HG02884 (cell line): Measurements from ENCODE around the gene ME2.
"Not testable (repeated sequence)": the region's sequence is repeated elsewhere in the genome, so short reads cannot be mapped to it uniquely, and the experiment has no call there.

ENCODE experiments used
- ATAC-seq: cut with Tn5 transposase; IDR thresholded peaks from one replicate; pipeline ENCODE4 v1.9.1; 2021; ENCODE audit warnings: mild to moderate bottlenecking, moderate library complexity; ENCODE audit not compliant: unreplicated experiment

Gene ME2

GRCh38 chr18:50878345-50879301 is at the start of gene ME2:
ME2 (plus strand) TSS chr18:50879118; CDS start chr18:50895821, 16,703 bp downstream.
- peak; percentile 89 for ATAC-seq

DNA sequence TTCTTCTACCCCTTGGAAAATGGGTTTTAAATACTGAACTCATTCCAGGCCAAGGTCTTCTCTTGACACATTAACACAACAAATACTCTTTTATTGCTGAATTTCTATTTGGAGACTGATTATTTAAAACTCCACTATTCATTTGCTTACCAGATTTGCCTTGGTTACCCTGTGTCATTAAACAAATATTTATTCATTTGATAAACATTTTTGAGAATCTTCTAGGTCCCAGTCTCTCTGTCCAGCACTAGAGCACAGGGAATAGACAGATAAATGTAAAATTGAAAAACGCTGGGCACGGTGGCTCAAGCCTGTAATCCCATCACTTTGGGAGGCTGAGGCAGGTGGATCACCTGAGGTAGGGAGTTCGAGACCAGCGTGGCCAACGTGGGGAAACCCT is 49.3 kb upstream of the ME2 start:
- no peak for ATAC-seq

DNA sequence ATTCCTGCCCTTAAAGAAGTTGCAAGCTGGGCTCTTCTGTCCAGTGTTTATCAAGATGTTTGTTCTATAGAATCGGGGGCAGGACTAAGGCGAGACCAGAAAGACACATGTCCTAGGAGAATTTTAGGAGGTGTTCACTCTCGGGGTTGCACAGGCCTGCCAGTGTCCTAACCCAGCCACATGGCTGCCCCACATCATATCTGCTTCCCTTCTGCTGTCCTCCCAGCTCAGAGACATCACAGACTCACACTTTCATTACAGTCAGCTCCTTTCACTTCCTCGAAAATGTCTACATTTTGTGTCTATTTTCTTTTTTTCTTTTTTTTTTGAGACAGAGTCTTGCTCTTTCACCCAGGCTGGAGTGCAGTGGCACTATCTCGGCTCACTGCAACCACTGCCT is 48.4 kb upstream of the ME2 start:
- peak; percentile 43 for ATAC-seq

DNA sequence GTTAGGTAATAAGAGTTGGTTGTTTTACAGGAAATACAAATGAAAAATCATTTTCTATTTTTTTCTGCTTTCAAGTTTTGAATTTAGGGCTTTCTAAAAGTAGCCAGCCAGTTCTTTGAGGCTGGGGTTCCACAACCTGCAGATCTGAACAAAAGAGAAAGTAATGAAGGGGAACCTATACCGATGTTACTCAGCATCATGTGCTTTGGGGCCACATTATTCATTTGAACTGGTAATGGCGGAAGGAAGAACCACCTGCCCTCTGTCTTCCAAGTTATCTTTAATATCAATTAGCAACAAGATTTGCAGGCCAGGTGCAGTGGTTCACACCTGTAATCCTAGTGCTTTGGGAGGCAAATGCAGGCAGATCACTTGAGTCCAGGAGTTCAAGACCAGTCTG is 46.2 kb upstream of the ME2 start:
- ATAC-seq, result peak; percentile 72

DNA sequence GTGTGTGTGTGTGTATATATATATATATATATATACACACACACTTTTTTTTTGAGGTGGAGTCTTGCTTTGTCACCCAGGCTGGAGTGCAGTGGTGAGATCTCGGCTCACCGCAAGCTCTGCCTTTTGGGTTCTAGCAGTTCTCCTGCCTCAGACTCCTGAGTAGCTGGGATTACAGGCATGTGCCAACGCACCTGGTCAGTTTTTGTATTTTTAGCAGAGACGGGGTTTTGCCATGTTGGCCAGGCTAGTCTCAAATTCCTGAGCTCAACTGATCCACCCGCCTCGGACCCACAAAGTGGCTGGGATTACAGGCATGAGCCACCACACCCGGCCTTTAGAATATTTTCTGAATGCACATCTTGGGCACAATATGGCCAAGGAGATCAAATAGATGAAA is 45.4 kb upstream of the ME2 start:
- ATAC-seq, result not testable (repeated sequence)

DNA sequence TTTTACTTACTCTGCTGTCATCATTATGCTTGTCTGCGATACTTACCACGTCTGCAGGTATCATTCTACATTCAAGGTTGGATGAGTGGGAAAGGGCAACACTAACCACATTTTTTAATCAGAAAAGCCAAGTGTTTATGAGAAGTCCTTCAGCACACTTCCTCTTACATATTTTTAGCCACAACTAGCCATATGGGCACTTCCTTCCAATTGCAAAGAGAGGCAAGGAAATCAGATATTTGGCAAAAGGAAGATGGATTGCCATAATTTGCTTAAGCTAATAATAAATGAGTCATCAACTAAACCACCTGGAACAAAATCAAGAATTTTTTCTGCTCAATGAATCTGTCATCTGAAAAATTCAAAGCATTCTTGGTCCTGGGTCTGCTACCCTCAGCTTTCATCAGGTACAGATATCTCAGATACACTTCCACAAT is 42.4 kb upstream of the ME2 start:
- no peak for ATAC-seq

DNA sequence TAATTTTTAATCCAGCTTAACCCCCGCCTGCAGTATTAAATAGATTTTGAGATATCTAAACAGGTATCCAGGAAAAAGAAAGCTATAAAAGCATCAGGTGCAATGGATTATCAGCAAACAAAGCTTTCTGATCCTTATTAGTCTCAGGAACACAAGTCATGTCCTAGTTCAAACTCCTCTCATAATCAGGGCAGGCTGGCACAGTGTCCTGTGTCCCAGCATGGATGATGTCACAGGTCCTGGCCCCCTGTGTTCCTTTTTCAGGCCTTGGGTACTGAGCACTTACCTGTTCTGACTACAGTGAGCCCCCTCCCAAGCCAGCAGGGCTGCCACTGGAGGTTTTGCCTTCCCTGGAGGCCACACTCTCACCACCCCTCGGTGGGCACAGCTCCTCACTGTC is 39.6 kb upstream of the ME2 start:
- ATAC-seq, result no peak

DNA sequence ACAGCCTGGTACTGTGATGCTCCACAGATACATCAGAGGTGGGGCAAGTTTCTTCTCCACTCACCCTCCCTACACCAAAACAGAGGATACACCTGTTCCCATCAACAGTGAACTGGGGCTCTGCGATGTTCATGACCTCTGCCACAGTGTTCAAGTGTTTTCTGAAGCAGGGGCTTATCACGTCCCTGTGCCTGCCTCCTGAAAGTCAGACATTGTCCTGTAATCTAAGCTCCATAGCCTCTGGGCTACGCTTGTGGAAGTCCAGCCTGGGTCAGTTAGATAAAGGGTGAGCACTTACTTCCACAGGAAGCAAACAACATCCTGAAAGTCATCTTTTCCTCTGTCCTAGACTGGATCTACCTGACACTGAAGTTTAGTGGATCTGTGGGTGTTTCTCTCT is 38.9 kb upstream of the ME2 start:
- no peak for ATAC-seq

DNA sequence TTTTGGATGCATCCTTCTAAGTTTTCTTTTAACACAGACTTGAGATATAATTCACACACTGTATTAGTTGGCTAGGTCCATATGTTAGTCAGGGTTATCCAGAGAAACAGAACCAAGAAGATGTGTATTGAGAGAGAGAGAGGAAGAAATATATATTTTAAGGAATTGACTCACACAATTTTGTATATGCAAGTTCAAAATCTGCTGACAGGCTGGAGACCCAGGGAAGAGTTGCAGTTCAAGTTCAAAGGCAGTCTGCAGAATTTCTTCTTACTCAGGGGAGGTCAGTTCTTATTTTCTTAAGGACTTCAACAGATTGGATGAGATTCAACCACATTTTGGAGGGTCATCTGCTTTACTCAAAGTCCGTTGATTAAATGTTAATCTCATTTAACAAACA is 36.1 kb upstream of the ME2 start:
- no peak for ATAC-seq

- ATAC-seq, result no peak
Measured at GRCh38 chr18:50844554-50844953, 34.4 kb upstream of the ME2 start.

- no peak for ATAC-seq
Measured at GRCh38 chr18:50844960-50845359, 34.0 kb upstream of the ME2 start.

- ATAC-seq, result no peak
Measured at GRCh38 chr18:50847192-50847591, 31.7 kb upstream of the ME2 start.

DNA sequence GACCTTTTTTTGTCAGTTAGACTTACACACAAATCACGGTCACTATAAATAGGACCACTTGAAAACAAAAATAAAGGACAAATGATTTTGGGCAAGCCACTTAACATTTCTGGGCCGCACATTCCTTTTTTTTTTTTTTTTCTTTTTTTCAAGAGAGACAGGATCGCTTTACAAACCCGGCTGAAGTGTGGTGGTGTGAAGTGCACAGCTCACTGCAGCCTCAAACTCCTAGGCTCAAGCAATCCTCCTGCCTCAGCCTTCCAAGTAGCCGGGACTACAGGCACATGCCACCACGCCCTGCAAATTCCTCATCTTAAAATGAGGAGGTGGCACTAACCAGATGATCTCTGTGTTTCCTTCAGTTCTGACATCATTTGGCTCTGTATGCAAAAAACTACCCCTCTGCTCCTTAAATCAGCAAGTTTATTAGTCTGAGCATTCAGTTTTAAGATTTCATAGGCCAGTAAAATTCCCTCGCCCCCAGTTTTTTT is 30.8 kb upstream of the ME2 start:
- ATAC-seq, result no peak

DNA sequence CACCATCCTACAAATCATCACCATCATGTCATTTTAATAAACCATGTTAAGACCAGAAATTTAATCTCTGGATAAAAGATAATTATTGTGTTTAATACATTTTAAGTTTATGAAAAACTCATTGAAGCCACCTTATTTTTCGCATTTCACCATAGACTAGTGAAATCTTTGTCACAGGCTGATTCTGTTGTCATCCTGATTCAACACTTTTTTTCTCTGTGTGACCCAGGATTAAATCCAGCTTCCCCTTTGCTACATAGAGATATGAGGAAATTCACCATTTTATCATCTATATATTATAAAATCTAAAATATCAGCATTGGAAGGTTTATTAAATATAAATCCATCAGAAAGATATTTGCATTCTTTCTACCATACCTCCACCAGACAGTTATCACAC is 29.9 kb upstream of the ME2 start:
- ATAC-seq, result no peak

- ATAC-seq, result no peak
Measured at GRCh38 chr18:50849419-50849821, 29.5 kb upstream of the ME2 start.

- ATAC-seq, result no peak
Measured at GRCh38 chr18:50850307-50851065, 28.4 kb upstream of the ME2 start.

DNA sequence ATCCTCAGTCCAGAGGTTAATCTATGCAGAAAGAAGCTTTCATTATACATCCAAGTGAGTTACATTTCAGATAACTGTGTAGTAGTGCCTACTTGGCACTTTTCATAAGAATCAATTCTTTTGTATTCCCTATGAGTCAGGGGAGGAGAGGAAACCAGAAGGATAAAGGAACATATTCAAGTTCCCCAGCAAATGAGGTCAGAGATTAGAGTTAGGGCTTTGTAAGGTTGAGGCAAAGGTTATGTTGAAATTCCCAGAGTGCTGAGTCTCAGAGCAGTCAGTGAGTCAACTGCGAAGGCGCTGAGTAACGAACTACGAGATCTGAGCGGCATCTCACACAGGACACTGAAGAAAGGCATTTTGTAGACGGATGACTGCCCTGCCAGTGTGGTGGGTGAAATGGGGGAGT is 25.1 kb upstream of the ME2 start:
- ATAC-seq, result no peak

GRCh38 chr18:50855976-50856757 is 22.8 kb upstream of the ME2 start:
- ATAC-seq, result no peak

DNA sequence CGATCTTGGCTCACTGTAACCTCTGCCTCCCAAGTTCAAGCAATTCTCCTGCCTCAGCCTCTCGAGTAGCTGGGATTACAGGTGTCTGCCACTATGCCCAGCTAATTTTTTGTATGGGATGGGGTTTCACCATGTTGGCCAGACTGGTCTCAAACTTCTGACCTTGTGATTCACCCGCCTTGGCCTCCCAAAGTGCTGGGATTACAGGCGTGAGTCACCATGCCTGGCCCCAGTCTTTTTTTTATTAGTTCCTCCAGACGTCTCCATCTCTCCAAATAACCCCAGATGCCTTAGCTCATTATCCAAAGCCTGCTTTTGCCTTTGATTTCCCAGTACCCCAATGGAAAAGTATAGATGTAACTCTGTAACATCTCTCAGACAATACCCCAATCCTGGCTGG is 21.8 kb upstream of the ME2 start:
- not testable (repeated sequence) for ATAC-seq

GRCh38 chr18:50857694-50858093 is 21.2 kb upstream of the ME2 start:
- no peak for ATAC-seq
